Tibial nerve (tissue), 4 donors: ENCODE measurements around the gene F5. TPM values are rescaled to one million over a fixed set of nuclear protein-coding genes. Genes with fewer than 3 reads are reported as not detected.

ENCODE experiments used
- DNase-seq, 2 donors: peaks; one replicate each; pipeline ENCODE4 v3.0.0-alpha.2; 2019; ENCODE audit warnings: low spot score in 2 of 2
- H3K27ac ChIP-seq, 4 donors: fragments of 200-600 bp; sonication (generic) in 3 of 4; one replicate each; pipeline ENCODE4 v1.5.1; 2017 to 2019; ENCODE audit warnings: mild to moderate bottlenecking in 1 of 4
- H3K27me3 ChIP-seq, 2 donors: fragments of 200-600 bp; sonication (generic) in 1 of 2; one replicate each; pipeline versions ENCODE4 v1.5.1 to v1.6.0; 2017 to 2019
- H3K36me3 ChIP-seq, 3 donors: fragments of 200-600 bp; sonication (generic); one replicate each; pipeline ENCODE4 v1.5.1; 2018 to 2019
- H3K4me1 ChIP-seq, 4 donors: fragments of 200-600 bp; sonication (generic) in 3 of 4; one replicate each; pipeline ENCODE4 v1.5.1; 2017 to 2019
- H3K4me3 ChIP-seq, 4 donors: fragments of 200-600 bp; sonication (generic) in 3 of 4; one replicate each; pipeline ENCODE4 v1.5.1; 2017 to 2019; ENCODE audit warnings: mild to moderate bottlenecking in 1 of 4, moderate library complexity in 1 of 4
- H3K9me3 ChIP-seq, 4 donors: fragments of 200-600 bp; sonication (generic) in 3 of 4; one replicate each; pipeline ENCODE4 v1.5.1; 2017 to 2019
- CTCF ChIP-seq, 5 experiments: fragments of 200-600 bp in 3 of 5; fragments of 450-650 bp in 2 of 5; sonication (generic) in 3 of 5; IDR thresholded peaks; one replicate each; pipeline ENCODE4 v1.5.1; 2016 to 2019; ENCODE audit warnings: antibody characterized with exemption in 5 of 5, mild to moderate bottlenecking in 3 of 5, moderate library complexity in 2 of 5
- EP300 ChIP-seq, 2 donors: sonication (generic); formaldehyde crosslinking; IDR thresholded peaks; one replicate each; pipeline ENCODE4 v1.6.1; 2017; ENCODE audit warnings: antibody characterized with exemption in 2 of 2, mild to moderate bottlenecking in 1 of 2
- POLR2A ChIP-seq, 2 donors: fragments of 450-650 bp; IDR thresholded peaks; one replicate each; pipeline ENCODE4 v1.6.1; 2017; ENCODE audit warnings: antibody characterized with exemption in 2 of 2, mild to moderate bottlenecking in 2 of 2, moderate library complexity in 2 of 2
- WGBS, 2 donors: methylation state at CpG; one replicate each; pipeline ENCODE4 v1.1.5; 2018; 5-methylcytosine and 5-hydroxymethylcytosine counted together
- total RNA-seq, 4 donors: library from RNA; depleted of rRNA; stranded (reverse); fragments of >200 nt; gene quantifications; one replicate each; pipeline ENCODE4 v1.1.0, GENCODE V29; 2016

The F5 gene
- total RNA-seq, 4 donors from 2014 or later, result 0.42 to 0.98 (median 0.60) TPM; not detected in 1

- no peaks in the 10 kb centered on the region for H3K27me3 ChIP-seq
- WGBS, 2 donors, result 52 to 68% methylated on average over 2 of the region's 2 CpGs
- no peak for DNase-seq
- TF ChIP-seq CTCF (IDR thresholded peaks at IDR 0.05), result no peak
- TF ChIP-seq EP300 (IDR thresholded peaks at IDR 0.05), result no peak
- no peak for TF ChIP-seq POLR2A (IDR thresholded peaks at IDR 0.05)
- no peaks in the 10 kb centered on the region for H3K36me3 ChIP-seq
- H3K27ac ChIP-seq, result no peak overlapping the region
- no peak overlapping the region for H3K4me3 ChIP-seq
- H3K4me1 ChIP-seq, result no peaks in the 10 kb centered on the region
- H3K9me3 ChIP-seq, result no peaks in the 10 kb centered on the region
These were observed 38.6 kb upstream of the F5 start for GRCh38 chr1:169624912-169625311.

- Histone ChIP-seq H3K4me1 (no peaks in the 10 kb centered on the region), H3K27me3 (no peaks in the 10 kb centered on the region), H3K27ac (no peak overlapping the region), H3K36me3 (no peaks in the 10 kb centered on the region), H3K4me3 (no peak overlapping the region), H3K9me3 (no peaks in the 10 kb centered on the region)
- TF ChIP-seq CTCF (IDR thresholded peaks at IDR 0.05) (no peak), EP300 (IDR thresholded peaks at IDR 0.05) (no peak), POLR2A (IDR thresholded peaks at IDR 0.05) (no peak)
- DNase-seq, result no peak
These were observed 37.8 kb upstream of the F5 start for GRCh38 chr1:169624122-169624521.

GRCh38 chr1:169623132-169623926, 37.0 kb upstream of the F5 start:
- WGBS, 2 donors, result 81 to 85% methylated on average over 6 of the region's 6 CpGs
- no peaks in the 10 kb centered on the region for H3K4me1 ChIP-seq
- no peak overlapping the region for H3K4me3 ChIP-seq
- DNase-seq, result no peak
- H3K9me3 ChIP-seq, result no peaks in the 10 kb centered on the region
- H3K27ac ChIP-seq, result no peak overlapping the region
- H3K27me3 ChIP-seq, result no peaks in the 10 kb centered on the region
- H3K36me3 ChIP-seq, result no peaks in the 10 kb centered on the region
- TF ChIP-seq EP300 (IDR thresholded peaks at IDR 0.05), result no peak

- Histone ChIP-seq H3K4me1 (no peaks in the 10 kb centered on the region), H3K4me3 (no peak overlapping the region), H3K27ac (no peak overlapping the region), H3K36me3 (no peaks in the 10 kb centered on the region), H3K9me3 (no peaks in the 10 kb centered on the region), H3K27me3 (no peaks in the 10 kb centered on the region)
- no peak for TF ChIP-seq POLR2A (IDR thresholded peaks at IDR 0.05)
- TF ChIP-seq EP300 (IDR thresholded peaks at IDR 0.05), result no peak
- no peak for TF ChIP-seq CTCF (IDR thresholded peaks at IDR 0.05)
- 89 to 93% methylated on average over 8 of the region's 8 CpGs for WGBS, 2 donors
- DNase-seq, result no peak
These were observed 34.3 kb upstream of the F5 start for GRCh38 chr1:169620565-169620964.

GRCh38 chr1:169618367-169618766, 32.1 kb upstream of the F5 start:
- Histone ChIP-seq H3K4me1 (no peaks in the 10 kb centered on the region), H3K27me3 (no peaks in the 10 kb centered on the region), H3K27ac (no peak overlapping the region), H3K9me3 (no peaks in the 10 kb centered on the region), H3K36me3 (no peaks in the 10 kb centered on the region), H3K4me3 (no peak overlapping the region)
- TF ChIP-seq POLR2A (IDR thresholded peaks at IDR 0.05) (no peak), EP300 (IDR thresholded peaks at IDR 0.05) (no peak), CTCF (IDR thresholded peaks at IDR 0.05) (no peak)
- DNase-seq, result no peak
- 90 to 92% methylated on average over 2 of the region's 2 CpGs for WGBS, 2 donors
